HG02763 (cell line): ENCODE measurements around the gene PXK.
"Not testable (repeated sequence)": the region's sequence is repeated elsewhere in the genome, so short reads cannot be mapped to it uniquely, and the experiment has no call there.

Source experiments
- ATAC-seq: cut with Tn5 transposase; IDR thresholded peaks from one replicate; pipeline ENCODE4 v1.9.1; 2021; ENCODE audit warnings: mild to moderate bottlenecking, moderate library complexity; ENCODE audit not compliant: unreplicated experiment

The PXK gene

GRCh38 chr3:58414538-58415197 is 82.0 kb downstream of the PXK start:
- no peak for ATAC-seq

- no peak for ATAC-seq
Measured at GRCh38 chr3:58416191-58416590, 83.5 kb downstream of the PXK start.

GRCh38 chr3:58417075-58417474 is 84.4 kb downstream of the PXK start:
- ATAC-seq, result no peak

GRCh38 chr3:58418227-58418626 is 85.5 kb downstream of the PXK start:
- no peak for ATAC-seq

GRCh38 chr3:58419780-58420507 is 87.3 kb downstream of the PXK start:
- ATAC-seq, result no peak

- no peak for ATAC-seq
Measured at GRCh38 chr3:58421004-58421403, 88.3 kb downstream of the PXK start.

GRCh38 chr3:58422756-58423325 is 90.1 kb downstream of the PXK start:
- no peak for ATAC-seq

GRCh38 chr3:58424613-58425012 is 91.9 kb downstream of the PXK start:
- ATAC-seq, result no peak

GRCh38 chr3:58425782-58426181 is 93.1 kb downstream of the PXK start:
- no peak for ATAC-seq

GRCh38 chr3:58427661-58428361 is 95.1 kb downstream of the PXK start:
- no peak for ATAC-seq

- ATAC-seq, result peak; percentile 35
Measured at GRCh38 chr3:58429657-58430056, 97.0 kb downstream of the PXK start.

GRCh38 chr3:58432905-58433304 is 100.2 kb downstream of the PXK start:
- ATAC-seq, result no peak

GRCh38 chr3:58433400-58434167 is 100.9 kb downstream of the PXK start, which contains the start of gene PDHB:
Gene PDHB (minus strand): TSS chr3:58433832. CDS start chr3:58433809, 23 bp downstream.
- ATAC-seq, result peak; percentile 94

GRCh38 chr3:58434168-58434504 is 101.4 kb downstream of the PXK start:
- ATAC-seq, result no peak

- ATAC-seq, result no peak
Measured at GRCh38 chr3:58434511-58434910, 101.8 kb downstream of the PXK start.

- ATAC-seq, result no peak
Measured at GRCh38 chr3:58434990-58435389, 102.3 kb downstream of the PXK start.

- not testable (repeated sequence) for ATAC-seq
Measured at GRCh38 chr3:58437276-58437675, 104.6 kb downstream of the PXK start.

- not testable (repeated sequence) for ATAC-seq
Measured at GRCh38 chr3:58440996-58441355, 108.3 kb downstream of the PXK start.

GRCh38 chr3:58441514-58442450 is 109.1 kb downstream of the PXK start:
- no peak for ATAC-seq

- ATAC-seq, result no peak
Measured at GRCh38 chr3:58452176-58452575, 119.5 kb downstream of the PXK start.
